HEK293 (cell line): ENCODE data around the gene RRAS.

Source experiments
- INSM2 ChIP-seq: fragments of 450-650 bp; formaldehyde crosslinking; IDR thresholded peaks from 2 replicates; pipeline ENCODE4 v1.5.1; 2016; ENCODE audit warnings: missing biosample characterization, missing genetic modification characterization
- PBX3 ChIP-seq: sonication (generic); formaldehyde crosslinking; IDR thresholded peaks from 2 replicates; pipeline ENCODE4 v1.8.1; 2022; ENCODE audit warnings: mild to moderate bottlenecking, moderate library complexity, missing genetic modification reagents
- ZNF175 ChIP-seq: fragments of 450-650 bp; formaldehyde crosslinking; IDR thresholded peaks from 2 replicates; pipeline ENCODE4 v1.5.1; 2016; ENCODE audit warnings: missing biosample characterization, missing genetic modification characterization
- ZNF292 ChIP-seq: fragments of 450-650 bp; formaldehyde crosslinking; IDR thresholded peaks from 2 replicates; pipeline ENCODE4 v1.5.1; 2016; ENCODE audit warnings: low read depth, missing biosample characterization, missing genetic modification characterization, borderline replicate concordance
- ZNF350 ChIP-seq: fragments of 450-650 bp; formaldehyde crosslinking; IDR thresholded peaks from 2 replicates; pipeline ENCODE4 v1.5.0; 2017; ENCODE audit warnings: missing biosample characterization, mild to moderate bottlenecking, missing genetic modification characterization
- ZNF37A ChIP-seq: fragments of 450-650 bp; IDR thresholded peaks from 2 replicates; pipeline ENCODE4 v1.5.1; 2018; ENCODE audit warnings: missing biosample characterization, missing genetic modification characterization
- ZNF394 ChIP-seq: fragments of 450-650 bp; formaldehyde crosslinking; IDR thresholded peaks from 2 replicates; pipeline ENCODE4 v1.5.1; 2016; ENCODE audit warnings: missing biosample characterization, missing genetic modification characterization, mild to moderate bottlenecking, moderate library complexity, borderline replicate concordance
- ZNF404 ChIP-seq: fragments of 450-650 bp; formaldehyde crosslinking; IDR thresholded peaks from 2 replicates; pipeline ENCODE4 v1.5.1; 2017; ENCODE audit warnings: missing biosample characterization, missing genetic modification characterization
- ZNF510 ChIP-seq: fragments of 450-650 bp; formaldehyde crosslinking; IDR thresholded peaks from 2 replicates; pipeline ENCODE4 v1.5.1; 2018; ENCODE audit warnings: mild to moderate bottlenecking, missing genetic modification characterization, missing biosample characterization; ENCODE audit not compliant: insufficient replicate concordance
- ZNF571 ChIP-seq: fragments of 450-650 bp; formaldehyde crosslinking; IDR thresholded peaks from 2 replicates; pipeline ENCODE4 v1.5.0; 2017; ENCODE audit warnings: missing biosample characterization, missing genetic modification characterization
- ZNF639 ChIP-seq: fragments of 450-650 bp; formaldehyde crosslinking; IDR thresholded peaks from 2 replicates; pipeline ENCODE4 v1.5.1; 2016; ENCODE audit warnings: missing biosample characterization, missing genetic modification characterization
- TF ChIP-seq, protein P1 (sequence below): fragments of 450-650 bp; formaldehyde crosslinking; IDR thresholded peaks from 2 replicates; pipeline ENCODE4 v1.5.1; 2016; ENCODE audit warnings: missing biosample characterization, missing genetic modification characterization
- TF ChIP-seq, protein P2 (sequence below): fragments of 450-650 bp; formaldehyde crosslinking; IDR thresholded peaks from 2 replicates; pipeline ENCODE4 v1.5.1; 2016; ENCODE audit warnings: missing biosample characterization, missing genetic modification characterization

- TF ChIP-seq ZNF571 (no peak), ZNF404 (tag by site-specific recombination) (no peak), ZNF639 (no peak), ZNF394 (tag by site-specific recombination) (no peak), INSM2 (tag by site-specific recombination) (no peak), ZNF175 (no peak), ZNF37A (tag by site-specific recombination) (no peak), ZNF510 (no peak), ZNF292 (tag by site-specific recombination) (no peak), ZNF350 (tag by site-specific recombination) (no peak), PBX3 (no peak)
- TF ChIP-seq, protein P1, sequence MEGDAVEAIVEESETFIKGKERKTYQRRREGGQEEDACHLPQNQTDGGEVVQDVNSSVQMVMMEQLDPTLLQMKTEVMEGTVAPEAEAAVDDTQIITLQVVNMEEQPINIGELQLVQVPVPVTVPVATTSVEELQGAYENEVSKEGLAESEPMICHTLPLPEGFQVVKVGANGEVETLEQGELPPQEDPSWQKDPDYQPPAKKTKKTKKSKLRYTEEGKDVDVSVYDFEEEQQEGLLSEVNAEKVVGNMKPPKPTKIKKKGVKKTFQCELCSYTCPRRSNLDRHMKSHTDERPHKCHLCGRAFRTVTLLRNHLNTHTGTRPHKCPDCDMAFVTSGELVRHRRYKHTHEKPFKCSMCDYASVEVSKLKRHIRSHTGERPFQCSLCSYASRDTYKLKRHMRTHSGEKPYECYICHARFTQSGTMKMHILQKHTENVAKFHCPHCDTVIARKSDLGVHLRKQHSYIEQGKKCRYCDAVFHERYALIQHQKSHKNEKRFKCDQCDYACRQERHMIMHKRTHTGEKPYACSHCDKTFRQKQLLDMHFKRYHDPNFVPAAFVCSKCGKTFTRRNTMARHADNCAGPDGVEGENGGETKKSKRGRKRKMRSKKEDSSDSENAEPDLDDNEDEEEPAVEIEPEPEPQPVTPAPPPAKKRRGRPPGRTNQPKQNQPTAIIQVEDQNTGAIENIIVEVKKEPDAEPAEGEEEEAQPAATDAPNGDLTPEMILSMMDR (tag by site-specific recombination): no peak
- TF ChIP-seq, protein P2, sequence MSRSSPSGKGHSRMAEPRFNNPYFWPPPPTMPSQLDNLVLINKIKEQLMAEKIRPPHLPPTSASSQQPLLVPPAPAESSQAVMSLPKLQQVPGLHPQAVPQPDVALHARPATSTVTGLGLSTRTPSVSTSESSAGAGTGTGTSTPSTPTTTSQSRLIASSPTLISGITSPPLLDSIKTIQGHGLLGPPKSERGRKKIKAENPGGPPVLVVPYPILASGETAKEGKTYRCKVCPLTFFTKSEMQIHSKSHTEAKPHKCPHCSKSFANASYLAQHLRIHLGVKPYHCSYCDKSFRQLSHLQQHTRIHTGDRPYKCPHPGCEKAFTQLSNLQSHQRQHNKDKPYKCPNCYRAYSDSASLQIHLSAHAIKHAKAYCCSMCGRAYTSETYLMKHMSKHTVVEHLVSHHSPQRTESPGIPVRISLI (tag by site-specific recombination): no peak
Observed at GRCh38 chr19:49596407-49596806, 43.5 kb downstream of the RRAS start.
